MM.1S (cell line): ENCODE results near the gene DTX4.

ENCODE experiments used
- DNase-seq: peaks from one replicate; pipeline ENCODE4 v3.0.0-alpha.2; 2015
- H2AFZ ChIP-seq: fragments of 300-600 bp; sonication (generic); 2 replicates; pipeline ENCODE4 v1.6.0; 2016; ENCODE audit warnings: antibody characterized with exemption, low read length
- H3F3A ChIP-seq: fragments of 300-600 bp; sonication (generic); 2 replicates; pipeline ENCODE4 v1.6.1; 2016; ENCODE audit warnings: mild to moderate bottlenecking, antibody characterized with exemption, low read length, moderate library complexity, mixed read lengths; ENCODE audit not compliant: insufficient read depth
- H3K27ac ChIP-seq: fragments of 300-600 bp; sonication (generic); 2 replicates; pipeline ENCODE4 v1.5.1; 2016; ENCODE audit warnings: mild to moderate bottlenecking, low read length
- H3K27me3 ChIP-seq: fragments of 300-600 bp; sonication (generic); replicated peaks from 2 replicates; pipeline ENCODE4 v1.6.0; 2016; ENCODE audit warnings: low read length; ENCODE audit not compliant: insufficient read depth
- H3K36me3 ChIP-seq: fragments of 300-600 bp; sonication (generic); replicated peaks from 2 replicates; pipeline ENCODE4 v1.6.1; 2016; ENCODE audit warnings: mild to moderate bottlenecking, low read length, mixed read lengths; ENCODE audit not compliant: insufficient read depth
- H3K4me1 ChIP-seq: fragments of 300-600 bp; sonication (generic); 2 replicates; pipeline ENCODE4 v1.6.1; 2016; ENCODE audit warnings: low read length, mixed read lengths
- H3K4me2 ChIP-seq: fragments of 300-600 bp; sonication (generic); 2 replicates; pipeline ENCODE4 v1.6.0; 2016; ENCODE audit warnings: low read depth, low read length
- H3K4me3 ChIP-seq: fragments of 300-600 bp; sonication (generic); 2 replicates; pipeline ENCODE4 v1.5.1; 2016; ENCODE audit warnings: low read length, mixed read lengths
- H3K79me2 ChIP-seq: fragments of 300-600 bp; sonication (generic); 2 replicates; pipeline ENCODE4 v1.6.1; 2016; ENCODE audit warnings: mixed run types, low read length, mixed read lengths
- H3K9ac ChIP-seq: fragments of 300-600 bp; sonication (generic); 2 replicates; pipeline ENCODE4 v1.6.1; 2016; ENCODE audit warnings: low read length, mixed read lengths
- H3K9me2 ChIP-seq: fragments of 300-600 bp; sonication (generic); replicated peaks from 2 replicates; pipeline ENCODE4 v1.6.1; 2016; ENCODE audit warnings: mild to moderate bottlenecking, low read length, mixed read lengths; ENCODE audit not compliant: insufficient read depth
- H3K9me3 ChIP-seq: fragments of 300-600 bp; sonication (generic); replicated peaks from 2 replicates; pipeline ENCODE4 v1.6.1; 2016; ENCODE audit warnings: mild to moderate bottlenecking, low read length, mixed read lengths; ENCODE audit not compliant: insufficient read depth
- H4K20me1 ChIP-seq: fragments of 300-600 bp; sonication (generic); 2 replicates; pipeline ENCODE4 v1.6.1; 2016; ENCODE audit warnings: mild to moderate bottlenecking, low read length, moderate library complexity, mixed read lengths; ENCODE audit not compliant: insufficient read depth
- EZH2 ChIP-seq: fragments of 300-600 bp; sonication (generic); optimal IDR thresholded peaks from 2 replicates; pipeline ENCODE3; 2017; ENCODE audit warnings: low read depth, mild to moderate bottlenecking, antibody characterized with exemption, low read length, mixed read lengths
- EZH2phosphoT487 ChIP-seq: fragments of 300-600 bp; sonication (generic); IDR thresholded peaks from 2 replicates; pipeline ENCODE4 v1.6.1; 2018; ENCODE audit warnings: antibody characterized with exemption, low read length
- TF ChIP-seq, protein P1 (sequence below): fragments of 300-600 bp; sonication (generic); IDR thresholded peaks from 2 replicates; pipeline ENCODE4 v1.5.1; 2016; ENCODE audit warnings: antibody characterized with exemption, low read length, mixed read lengths

The DTX4 gene

GRCh38 chr11:59221441-59221840 is 49.5 kb downstream of the DTX4 start:
- Histone ChIP-seq H3K9me3 (no peaks in the 10 kb centered on the region), H3K4me1 (peaks cover 12% of the 10 kb centered on the region), H3K79me2 (no peaks in the 10 kb centered on the region), H3K4me3 (no peak overlapping the region), H3F3A (peaks cover 3% of the 10 kb centered on the region), H3K27me3 (no peaks in the 10 kb centered on the region), H3K9ac (no peak overlapping the region), H3K9me2 (no peaks in the 10 kb centered on the region), H4K20me1 (no peaks in the 10 kb centered on the region), H3K27ac (no peak overlapping the region), H3K36me3 (no peaks in the 10 kb centered on the region), H3K4me2 (no peak overlapping the region), H2AFZ (no peak overlapping the region)
- TF ChIP-seq EZH2phosphoT487, result no peak
- TF ChIP-seq, protein P1, sequence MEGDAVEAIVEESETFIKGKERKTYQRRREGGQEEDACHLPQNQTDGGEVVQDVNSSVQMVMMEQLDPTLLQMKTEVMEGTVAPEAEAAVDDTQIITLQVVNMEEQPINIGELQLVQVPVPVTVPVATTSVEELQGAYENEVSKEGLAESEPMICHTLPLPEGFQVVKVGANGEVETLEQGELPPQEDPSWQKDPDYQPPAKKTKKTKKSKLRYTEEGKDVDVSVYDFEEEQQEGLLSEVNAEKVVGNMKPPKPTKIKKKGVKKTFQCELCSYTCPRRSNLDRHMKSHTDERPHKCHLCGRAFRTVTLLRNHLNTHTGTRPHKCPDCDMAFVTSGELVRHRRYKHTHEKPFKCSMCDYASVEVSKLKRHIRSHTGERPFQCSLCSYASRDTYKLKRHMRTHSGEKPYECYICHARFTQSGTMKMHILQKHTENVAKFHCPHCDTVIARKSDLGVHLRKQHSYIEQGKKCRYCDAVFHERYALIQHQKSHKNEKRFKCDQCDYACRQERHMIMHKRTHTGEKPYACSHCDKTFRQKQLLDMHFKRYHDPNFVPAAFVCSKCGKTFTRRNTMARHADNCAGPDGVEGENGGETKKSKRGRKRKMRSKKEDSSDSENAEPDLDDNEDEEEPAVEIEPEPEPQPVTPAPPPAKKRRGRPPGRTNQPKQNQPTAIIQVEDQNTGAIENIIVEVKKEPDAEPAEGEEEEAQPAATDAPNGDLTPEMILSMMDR, result no peak
- no peak for TF ChIP-seq EZH2
- DNase-seq, result no peak

- no peak for TF ChIP-seq EZH2
- TF ChIP-seq EZH2phosphoT487, result no peak
- TF ChIP-seq, protein P1, result no peak
- no peaks in the 10 kb centered on the region for H3K9me3 ChIP-seq
- H3K36me3 ChIP-seq, result no peaks in the 10 kb centered on the region
- no peak for DNase-seq
- no peak overlapping the region for H3K9ac ChIP-seq
- no peak overlapping the region for H3K4me3 ChIP-seq
- H3K4me1 ChIP-seq, result peaks cover 5% of the 10 kb centered on the region
- H3K9me2 ChIP-seq, result no peaks in the 10 kb centered on the region
- no peak overlapping the region for H3K4me2 ChIP-seq
- no peaks in the 10 kb centered on the region; the same call in 1 of the 2 replicates for H3F3A ChIP-seq
- no peaks in the 10 kb centered on the region for H3K79me2 ChIP-seq
- H4K20me1 ChIP-seq, result no peaks in the 10 kb centered on the region
- H3K27me3 ChIP-seq, result no peaks in the 10 kb centered on the region
- H2AFZ ChIP-seq, result no peak overlapping the region
- no peak overlapping the region for H3K27ac ChIP-seq
Observed at GRCh38 chr11:59222464-59223060, 50.6 kb downstream of the DTX4 start.

- Histone ChIP-seq H3K9me2 (no peaks in the 10 kb centered on the region), H3K27me3 (no peaks in the 10 kb centered on the region), H3K4me3 (no peak overlapping the region), H4K20me1 (no peaks in the 10 kb centered on the region), H3K27ac (no peak overlapping the region), H3K9ac (no peak overlapping the region), H2AFZ (no peak overlapping the region), H3K79me2 (no peaks in the 10 kb centered on the region), H3F3A (no peaks in the 10 kb centered on the region), H3K36me3 (no peaks in the 10 kb centered on the region), H3K4me1 (peaks cover 4% of the 10 kb centered on the region; the same call in 1 of the 2 replicates), H3K9me3 (no peaks in the 10 kb centered on the region), H3K4me2 (no peak overlapping the region)
- no peak for TF ChIP-seq EZH2
- no peak for DNase-seq
Observed at GRCh38 chr11:59223177-59223576, 51.2 kb downstream of the DTX4 start.

DNA sequence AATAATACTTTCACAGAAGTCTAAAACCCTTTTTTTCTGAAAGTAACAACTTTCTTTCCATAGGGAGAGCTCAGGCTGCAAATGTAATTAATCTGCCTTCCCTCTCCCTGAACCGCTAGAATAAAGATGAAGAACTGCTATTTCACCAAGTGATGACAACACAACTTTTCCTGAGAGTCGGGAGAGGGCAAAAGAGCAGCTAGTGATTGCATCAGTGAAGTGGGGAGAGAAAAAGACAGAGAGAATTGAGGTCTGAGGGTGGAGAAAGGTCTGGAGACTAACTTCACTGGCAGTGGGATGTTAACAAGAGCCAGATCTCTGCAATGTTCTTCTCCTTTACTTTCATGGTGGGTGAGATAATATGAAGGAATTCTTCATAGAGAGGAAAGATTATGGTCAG is 51.7 kb downstream of the DTX4 start:
- Histone ChIP-seq H3K27me3 (no peaks in the 10 kb centered on the region), H3K4me2 (no peak overlapping the region), H3K9me2 (no peaks in the 10 kb centered on the region), H3K4me1 (peaks cover 4% of the 10 kb centered on the region; the same call in 1 of the 2 replicates), H3K27ac (no peak overlapping the region), H3F3A (no peaks in the 10 kb centered on the region), H3K36me3 (no peaks in the 10 kb centered on the region), H2AFZ (no peak overlapping the region), H3K9me3 (no peaks in the 10 kb centered on the region), H3K9ac (no peak overlapping the region), H3K79me2 (no peaks in the 10 kb centered on the region), H3K4me3 (no peak overlapping the region), H4K20me1 (no peaks in the 10 kb centered on the region)
- TF ChIP-seq EZH2phosphoT487, result no peak
- no peak for TF ChIP-seq EZH2
- TF ChIP-seq, protein P1, result no peak
- no peak for DNase-seq
